CD4-positive, alpha-beta memory T cell (primary cell): Measurements from ENCODE around the gene B3GNT5. TPM values are rescaled to one million over a fixed set of nuclear protein-coding genes. Genes with fewer than 3 reads are reported as not detected.
A peak's percentile ranks its signal among the peaks of the same experiment; 100 is the strongest.

Experiments used
- CTCF ChIA-PET: fragments of 350-600 bp; sonication (Branson Sonifier 250); formaldehyde crosslinking; loops from one replicate; lab custom pipeline; 2021; ENCODE audit warnings: inconsistent platforms; ENCODE audit not compliant: partially characterized antibody; lab: Charles Lee
- POLR2A ChIA-PET: fragments of 350-600 bp; sonication (Branson Sonifier 250); formaldehyde crosslinking; loops from one replicate; lab custom pipeline; 2021; ENCODE audit not compliant: partially characterized antibody; lab: Charles Lee
- DNase-seq, 5 donors: peaks; one replicate each; pipeline versions ENCODE4 v3.0.0 to v3.0.0-alpha.2; 2020 to 2022; ENCODE audit warnings: mixed read lengths in 1 of 5
- H3K27ac ChIP-seq: one replicate; pipeline ENCODE4 v1.7.0; 2013; ENCODE audit warnings: low read depth, low read length
- H3K27me3 ChIP-seq: 2 replicates; pipeline ENCODE4 v1.7.0; 2013; ENCODE audit warnings: mild to moderate bottlenecking, low read length, moderate library complexity; ENCODE audit not compliant: insufficient read depth
- H3K36me3 ChIP-seq: 2 replicates; pipeline ENCODE4 v1.7.0; 2013; ENCODE audit warnings: mild to moderate bottlenecking, low read length, moderate library complexity; ENCODE audit not compliant: insufficient read depth
- H3K4me1 ChIP-seq: 2 replicates; pipeline ENCODE4 v1.7.0; 2013; ENCODE audit warnings: mild to moderate bottlenecking, low read length, moderate library complexity; ENCODE audit not compliant: insufficient read depth
- H3K4me3 ChIP-seq, 2 donors: one replicate each; pipeline ENCODE4 v1.7.0; 2013; ENCODE audit warnings: low read length in 2 of 2, mild to moderate bottlenecking in 1 of 2
- H3K9me3 ChIP-seq, 2 donors: one replicate each; pipeline ENCODE4 v1.7.0; 2013; ENCODE audit warnings: low read length in 2 of 2, control low read depth in 1 of 2; ENCODE audit not compliant: control insufficient read depth in 1 of 2
- H3K27ac Mint-ChIP-seq, 7 donors: one replicate each; pipeline ENCODE4 v1.8.0; 2020 to 2021; ENCODE audit warnings: mixed read lengths in 7 of 7, mild to moderate bottlenecking in 6 of 7, inconsistent platforms in 3 of 7, moderate library complexity in 3 of 7
- H3K27me3 Mint-ChIP-seq, 2 donors: one replicate each; pipeline ENCODE4 v1.8.0; 2020 to 2021; ENCODE audit warnings: mixed read lengths in 2 of 2
- H3K36me3 Mint-ChIP-seq, 2 donors: one replicate each; pipeline ENCODE4 v1.8.0; 2020 to 2021; ENCODE audit warnings: mixed read lengths in 2 of 2, inconsistent platforms in 1 of 2, mild to moderate bottlenecking in 1 of 2
- H3K4me1 Mint-ChIP-seq, 4 donors: one replicate each; pipeline ENCODE4 v1.8.0; 2020 to 2021; ENCODE audit warnings: mixed read lengths in 4 of 4, mild to moderate bottlenecking in 1 of 4
- H3K4me3 Mint-ChIP-seq, 8 donors: one replicate each; pipeline ENCODE4 v1.8.0; 2020 to 2021; ENCODE audit warnings: mixed read lengths in 8 of 8, mild to moderate bottlenecking in 7 of 8, moderate library complexity in 6 of 8, inconsistent platforms in 3 of 8
- H3K9me3 Mint-ChIP-seq, 8 donors: one replicate each; pipeline ENCODE4 v1.8.0; 2020 to 2021; ENCODE audit warnings: mixed read lengths in 8 of 8, mild to moderate bottlenecking in 5 of 8, inconsistent platforms in 3 of 8, moderate library complexity in 1 of 8
- intact Hi-C: fragments of 100-400 bp; cut with micrococcal nuclease; formaldehyde crosslinking; loops from one replicate; pipeline ENCODE4 v1.15.1; 2023
- polyA plus RNA-seq, 2 donors: library from polyadenylated mRNA; unstranded; fragments of 300-500 nt; fragmentation: Illumina TruSeq; gene quantifications; one replicate each; pipeline ENCODE4 v1.2.3, GENCODE V29; 2021
- total RNA-seq, 2 experiments: library from RNA; stranded (reverse); gene quantifications; one replicate each; pipeline ENCODE4 v1.2.3, GENCODE V29; 2021

The B3GNT5 gene
- total and polyA plus RNA-seq, 4 experiments from 2014 or later = 0.08 to 0.53 (median 0.33) TPM

- peaks cover 3 to 31% of the 10 kb centered on the region in 2 donors for H3K36me3 Mint-ChIP-seq
- H3K9me3 Mint-ChIP-seq = no peaks in the 10 kb centered on the region
- ChIA-PET POLR2A (no interaction called here), CTCF (interaction anchor here (1.1 kb wide), 1 partner anchor 17 kb away, joined by 3 read pairs; no protein-coding TSS in a partner anchor)
- H3K36me3 ChIP-seq = no peaks in the 10 kb centered on the region
- H3K27me3 Mint-ChIP-seq = no peaks in the 10 kb centered on the region
- peak overlapping the region in 2 of 7 donors; percentile 6 to 28 for H3K27ac Mint-ChIP-seq
- no peak for DNase-seq
- no peak overlapping the region for H3K4me3 ChIP-seq
- H3K27ac ChIP-seq = no peak overlapping the region
- intact Hi-C loops = no loop called here
- H3K4me3 Mint-ChIP-seq = peak overlapping the region in 1 of 8 donors; percentile 22
- H3K4me1 Mint-ChIP-seq = peaks cover 6 to 13% (median 10%) of the 10 kb centered on the region in 4 donors
- no peaks in the 10 kb centered on the region for H3K27me3 ChIP-seq
- H3K4me1 ChIP-seq = peaks cover 7% of the 10 kb centered on the region
- no peaks in the 10 kb centered on the region for H3K9me3 ChIP-seq
Observed at GRCh38 chr3:183318877-183319276, 65.8 kb downstream of the B3GNT5 start.

- H3K4me3 Mint-ChIP-seq = peak overlapping the region in 3 of 8 donors; percentile 2 to 22 (median 9)
- intact Hi-C loops = no loop called here
Observed at GRCh38 chr3:183319371-183319770, 66.3 kb downstream of the B3GNT5 start.

More at GRCh38 chr3:183319371-183319770, 66.3 kb downstream of the B3GNT5 start:
- ChIA-PET CTCF (interaction anchor here (0.6 to 1.1 kb wide), 2 partner anchors 18 to 576 kb away, joined by 3 read pairs; no protein-coding TSS in a partner anchor), POLR2A (no interaction called here)
- Histone ChIP-seq H3K9me3 (no peaks in the 10 kb centered on the region), H3K4me3 (no peak overlapping the region), H3K27ac (no peak overlapping the region), H3K36me3 (no peaks in the 10 kb centered on the region), H3K27me3 (no peaks in the 10 kb centered on the region), H3K4me1 (peaks cover 7% of the 10 kb centered on the region)
- H3K27ac Mint-ChIP-seq = peak overlapping the region in 3 of 7 donors; percentile 3 to 23 (median 6)
- H3K4me1 Mint-ChIP-seq = peaks cover 6 to 13% (median 10%) of the 10 kb centered on the region in 4 donors
- no peaks in the 10 kb centered on the region for H3K27me3 Mint-ChIP-seq
- peaks cover 0 to 29% of the 10 kb centered on the region in 2 donors for H3K36me3 Mint-ChIP-seq
- DNase-seq = no peak
- no peaks in the 10 kb centered on the region for H3K9me3 Mint-ChIP-seq

Other genes with a start within 250 kb of the B3GNT5 start
- gene MCCC1, start 153.8 kb upstream of the B3GNT5 start, total RNA-seq = 10 to 100 TPM; 27.0 to 29.9 TPM
- 10 to 100 TPM; 28.1 to 43.8 TPM for gene MCCC1, start 153.8 kb upstream of the B3GNT5 start, polyA plus RNA-seq
- under 1 TPM; 0.76 to 0.97 TPM for gene LAMP3, start 90.5 kb upstream of the B3GNT5 start, total RNA-seq
- gene LAMP3, start 90.5 kb upstream of the B3GNT5 start, polyA plus RNA-seq = 1 to 10 TPM; 2.6 to 5.6 TPM
- 1 to 10 TPM; 6.5 to 7.3 TPM for gene MCF2L2, start 175.4 kb downstream of the B3GNT5 start, total RNA-seq
- 1 to 10 TPM in 1 of 2 donors, under 1 TPM in 1; 0.37 to 3.7 TPM for gene MCF2L2, start 175.4 kb downstream of the B3GNT5 start, polyA plus RNA-seq